ENCODE data around the gene MLXIPL. TPM values are rescaled to one million over a fixed set of nuclear protein-coding genes. Genes with fewer than 3 reads are reported as not detected.
"Not testable (repeated sequence)": the region's sequence is repeated elsewhere in the genome, so short reads cannot be mapped to it uniquely, and the experiment has no call there.

Gene MLXIPL
- total RNA-seq, 2 experiments from 2014 or later, result not detected

DNA sequence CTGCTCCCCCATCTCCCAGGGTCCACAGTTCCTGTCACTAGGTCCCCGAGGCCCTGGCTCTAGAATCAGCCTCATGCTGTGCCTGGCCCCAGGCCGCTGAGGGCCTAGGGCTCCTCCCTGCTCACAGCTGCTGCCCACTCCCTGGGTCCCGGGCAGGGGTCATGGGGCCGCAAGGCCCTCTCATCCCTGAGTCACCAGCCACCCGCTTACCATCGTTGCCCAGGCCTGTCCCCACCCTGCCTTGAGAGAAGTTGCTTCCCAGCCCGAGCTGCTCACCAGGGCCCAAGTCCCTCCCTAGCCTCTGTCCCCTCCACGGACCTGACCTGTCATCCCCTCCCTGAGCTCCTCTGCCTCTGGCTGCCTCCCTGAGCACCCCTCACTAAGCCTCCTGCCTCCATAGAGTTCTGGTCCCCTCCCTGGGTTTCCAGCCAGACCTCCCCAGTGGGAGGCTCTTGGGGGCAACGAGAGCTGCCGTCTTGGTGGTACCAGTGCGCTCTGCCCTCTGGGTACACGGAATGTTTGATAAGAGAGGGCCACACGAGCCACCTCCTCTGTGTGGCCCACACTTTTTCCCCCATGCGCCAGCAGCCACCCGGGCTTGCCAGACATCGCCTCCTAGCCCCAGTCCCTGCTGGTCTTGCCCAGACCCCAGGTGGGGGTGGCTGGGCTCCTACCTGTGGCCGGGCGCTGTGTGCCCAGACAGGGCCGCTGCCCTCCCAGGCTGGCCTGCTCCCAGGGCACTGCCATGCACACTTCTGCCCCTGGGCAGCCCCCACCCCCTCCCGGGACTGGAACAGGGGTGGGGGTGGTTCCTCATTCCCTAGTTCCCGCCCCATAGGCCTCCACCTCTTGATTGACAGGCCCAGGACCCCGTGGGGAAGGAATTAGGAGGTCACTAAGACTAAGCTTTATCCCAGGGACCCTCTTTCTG lies 21.3 kb downstream of the MLXIPL start:
- POLR2A ChIA-PET, result no interaction called here
- H3K36me3 Mint-ChIP-seq (ENCODE audit: low read depth), result no peaks in the 10 kb centered on the region
- no peak overlapping the region for H3K27ac Mint-ChIP-seq
- CTCF ChIA-PET, result interaction anchor here (0.6 to 4.8 kb wide), 3 partner anchors 114 to 378 kb away, joined by 3 to 54 read pairs (median 3); no protein-coding TSS in a partner anchor
- H3K4me1 Mint-ChIP-seq, result no peaks in the 10 kb centered on the region
- no peaks in the 10 kb centered on the region for H3K9me3 Mint-ChIP-seq
- no peak overlapping the region for H3K4me3 Mint-ChIP-seq
- DNase-seq, result no peak
- peaks cover 11% of the 10 kb centered on the region for H3K27me3 Mint-ChIP-seq

DNA sequence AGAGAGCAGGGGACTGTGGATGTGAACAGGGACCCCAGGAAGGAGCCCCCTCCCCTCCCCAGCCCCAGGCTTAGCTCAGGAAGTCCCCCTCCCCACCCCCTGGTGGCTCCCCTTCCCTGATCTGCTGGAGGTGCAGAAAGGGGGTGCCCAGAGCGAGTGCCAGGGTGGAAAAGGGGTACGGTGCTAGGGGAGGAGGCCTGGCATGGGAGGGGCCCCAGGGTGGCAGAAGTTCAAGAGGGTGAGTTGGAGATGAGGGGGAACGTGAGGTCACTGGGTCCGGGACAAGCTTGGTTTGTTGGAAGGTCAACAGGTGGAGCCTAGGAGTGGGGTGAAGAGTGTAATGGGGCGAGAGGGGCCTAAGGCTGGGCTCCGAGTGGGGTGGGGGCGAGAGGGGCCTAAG lies 24.4 kb downstream of the MLXIPL start:
- CTCF ChIA-PET, result interaction anchor here (2.3 kb wide), 1 partner anchor 135 kb away, joined by 7 read pairs; no protein-coding TSS in a partner anchor
- POLR2A ChIA-PET, result no interaction called here

DNA sequence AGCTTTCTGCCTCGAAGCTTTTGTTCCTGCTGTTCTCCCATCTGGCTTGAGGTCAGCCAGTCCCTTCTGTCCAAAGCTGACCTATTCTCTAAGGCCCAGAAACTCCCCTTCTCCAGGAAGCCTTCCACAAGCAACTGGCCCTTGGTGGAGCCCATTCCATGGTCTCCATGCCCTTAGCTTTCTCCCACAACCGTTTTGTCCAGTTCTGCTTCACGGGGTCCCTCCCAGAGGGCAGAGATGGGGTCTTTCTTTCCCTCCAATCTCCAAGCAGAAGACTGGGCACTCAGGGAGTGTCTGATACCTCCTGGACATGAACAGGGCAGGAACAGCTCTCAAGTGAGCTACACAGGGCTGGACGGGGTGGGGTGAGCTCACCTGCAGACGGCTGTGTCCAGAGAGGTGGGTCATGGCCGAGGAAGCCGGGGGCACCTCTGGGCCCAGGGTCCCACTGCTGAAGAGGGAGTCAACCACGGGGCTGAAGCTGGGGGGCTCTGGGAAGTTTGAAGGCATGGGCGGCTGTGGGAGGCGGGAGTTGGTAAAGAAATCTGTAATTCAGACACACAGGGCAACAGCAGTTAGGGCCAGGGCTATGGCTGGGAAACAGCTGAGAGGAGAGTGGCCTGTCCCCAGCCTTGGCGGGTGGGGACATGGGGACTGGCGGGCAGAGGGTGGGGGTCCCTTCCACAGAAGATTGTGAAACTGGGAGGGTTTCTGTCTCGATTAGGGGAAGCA lies 25.0 kb downstream of the MLXIPL start:
- no peak overlapping the region for H3K4me3 Mint-ChIP-seq
- no peaks in the 10 kb centered on the region for H3K4me1 Mint-ChIP-seq
- no peaks in the 10 kb centered on the region for H3K36me3 Mint-ChIP-seq (ENCODE audit: low read depth)
- no peak overlapping the region for H3K27ac Mint-ChIP-seq
- no peaks in the 10 kb centered on the region for H3K9me3 Mint-ChIP-seq
- peaks cover 15% of the 10 kb centered on the region for H3K27me3 Mint-ChIP-seq
- CTCF ChIA-PET, result interaction anchor here (2.3 kb wide), 1 partner anchor 135 kb away, joined by 7 read pairs; no protein-coding TSS in a partner anchor
- no peak for DNase-seq
- POLR2A ChIA-PET, result no interaction called here

More for the DNA sequence above, 24.4 kb downstream of the MLXIPL start:
- no peaks in the 10 kb centered on the region for H3K9me3 Mint-ChIP-seq
- H3K4me1 Mint-ChIP-seq, result no peaks in the 10 kb centered on the region
- no peaks in the 10 kb centered on the region for H3K36me3 Mint-ChIP-seq (ENCODE audit: low read depth)
- DNase-seq, result no peak
- H3K4me3 Mint-ChIP-seq, result no peak overlapping the region
- no peak overlapping the region for H3K27ac Mint-ChIP-seq
- peaks cover 15% of the 10 kb centered on the region for H3K27me3 Mint-ChIP-seq

DNA sequence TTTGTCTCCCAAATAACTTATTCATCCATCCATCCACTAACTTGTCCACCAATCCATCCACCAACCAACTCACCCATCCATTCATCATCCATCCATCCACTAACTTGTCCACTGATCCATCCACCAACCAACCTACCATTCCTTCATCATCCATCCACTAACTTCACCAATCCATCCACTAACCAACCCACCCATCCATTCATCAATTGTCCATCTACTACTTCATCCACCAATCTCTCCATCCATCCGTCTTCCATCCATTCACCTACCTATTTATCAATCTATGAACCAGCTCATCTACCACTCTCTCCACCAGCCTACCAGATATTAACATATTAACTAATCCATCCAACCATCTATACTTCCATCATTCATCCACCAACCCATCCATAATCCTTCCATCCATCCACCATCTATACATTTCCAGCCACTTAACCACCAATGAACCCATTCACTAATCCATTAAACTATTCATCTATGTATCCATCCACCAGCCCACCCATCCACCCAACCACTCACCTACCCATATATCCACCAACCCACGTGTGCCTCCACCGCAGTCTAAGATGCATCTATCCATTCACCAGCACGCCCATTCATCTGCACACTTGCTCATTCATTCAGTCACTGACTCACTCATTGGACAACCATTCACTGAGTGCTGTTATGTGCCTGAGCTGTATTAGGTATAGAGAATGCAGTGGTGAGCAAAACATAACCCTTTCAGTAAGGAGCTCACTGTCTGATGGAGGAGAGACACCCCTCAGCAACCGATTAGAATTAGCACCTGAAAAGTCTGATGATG lies 26.1 kb downstream of the MLXIPL start:
- CTCF ChIA-PET, result interaction anchor here (1.1 to 2.3 kb wide), 2 partner anchors 8 to 136 kb away, joined by 4 to 7 read pairs; no protein-coding TSS in a partner anchor
- H3K27me3 Mint-ChIP-seq, result peaks cover 13% of the 10 kb centered on the region
- no peak overlapping the region for H3K4me3 Mint-ChIP-seq
- no peaks in the 10 kb centered on the region for H3K36me3 Mint-ChIP-seq (ENCODE audit: low read depth)
- no peaks in the 10 kb centered on the region for H3K9me3 Mint-ChIP-seq
- H3K27ac Mint-ChIP-seq, result no peak overlapping the region
- POLR2A ChIA-PET, result no interaction called here
- DNase-seq, result no peak
- no peaks in the 10 kb centered on the region for H3K4me1 Mint-ChIP-seq

DNA sequence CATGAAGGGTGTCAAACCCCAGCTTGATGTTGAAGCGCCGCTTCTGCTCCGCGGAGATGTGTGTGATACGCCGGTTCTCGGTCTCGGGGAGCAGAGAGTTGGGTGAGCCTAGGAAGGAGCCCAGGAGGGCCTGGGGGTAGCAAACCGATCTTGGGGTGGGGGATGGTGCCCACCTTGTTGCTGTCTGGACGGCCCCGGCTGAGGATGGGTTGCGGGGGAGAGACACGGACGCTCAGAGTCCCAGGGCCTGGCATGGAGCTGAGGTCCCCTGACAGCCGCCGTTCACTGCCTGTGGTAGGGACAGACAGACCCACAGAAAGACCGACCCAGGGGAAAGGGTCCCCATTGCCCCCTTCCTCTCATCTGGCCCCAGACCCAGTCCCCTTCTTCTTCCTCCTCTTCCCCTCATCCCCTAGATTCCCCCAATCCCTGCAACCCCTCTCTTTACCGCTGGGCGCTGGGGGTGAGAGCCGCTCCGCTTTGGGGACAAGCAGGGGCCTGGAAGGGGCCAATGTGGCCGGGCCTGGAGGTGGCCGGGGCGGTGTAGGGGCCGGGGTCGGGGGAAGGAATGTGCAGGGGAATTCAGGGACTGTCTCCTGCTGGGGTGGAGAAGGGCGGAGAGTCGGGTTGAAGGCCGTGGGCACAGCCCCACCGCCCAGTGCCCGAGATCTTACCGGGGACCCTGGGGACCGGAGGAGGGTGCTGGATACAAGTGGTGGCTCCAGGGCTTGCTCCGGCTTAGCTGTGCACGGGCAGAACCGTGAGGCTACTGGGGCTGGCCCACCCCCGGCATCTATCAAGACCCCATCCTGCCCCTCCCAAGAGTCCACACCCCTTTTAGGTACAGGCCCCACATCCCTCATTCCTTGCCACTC lies 27.9 kb downstream of the MLXIPL start:
- ChIA-PET POLR2A (interaction anchor here (0.7 kb wide), 1 partner anchor 74 kb away, joined by 3 read pairs; the partner anchor contains the start of gene BAZ1B), CTCF (interaction anchor here (1.7 kb wide), 1 partner anchor 10 kb away, joined by 4 read pairs; no protein-coding TSS in a partner anchor)
- Mint-ChIP-seq H3K9me3 (no peaks in the 10 kb centered on the region), H3K27ac (no peak overlapping the region), H3K4me3 (no peak overlapping the region), H3K4me1 (no peaks in the 10 kb centered on the region), H3K36me3 (ENCODE audit: low read depth) (no peaks in the 10 kb centered on the region), H3K27me3 (peaks cover 9% of the 10 kb centered on the region)
- DNase-seq, result no peak

DNA sequence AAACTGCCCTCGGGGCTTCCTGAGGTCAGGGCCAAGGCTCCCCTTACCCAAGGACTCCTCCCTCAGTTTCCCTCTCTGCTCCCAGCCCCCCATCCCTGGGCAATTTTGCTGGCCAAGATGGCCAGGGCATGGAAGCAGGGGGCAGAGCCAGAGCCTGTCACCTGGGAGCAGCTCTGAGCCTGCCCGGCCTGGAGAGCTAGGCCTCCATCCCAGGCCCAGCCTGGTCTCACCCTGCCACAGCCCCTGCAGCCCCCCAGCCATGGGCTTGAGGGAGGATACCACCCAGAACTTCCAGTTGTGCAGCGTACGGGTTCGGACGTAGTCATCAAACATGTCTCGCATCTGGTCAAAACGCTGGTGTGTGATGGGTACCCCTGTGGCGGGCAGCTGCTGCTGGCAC lies 29.0 kb downstream of the MLXIPL start:
- Mint-ChIP-seq H3K4me1 (no peaks in the 10 kb centered on the region), H3K36me3 (ENCODE audit: low read depth) (no peaks in the 10 kb centered on the region), H3K4me3 (no peak overlapping the region), H3K9me3 (no peaks in the 10 kb centered on the region), H3K27me3 (peaks cover 9% of the 10 kb centered on the region), H3K27ac (no peak overlapping the region)
- POLR2A ChIA-PET, result interaction anchor here (0.7 kb wide), 1 partner anchor 73 kb away, joined by 3 read pairs; the partner anchor contains the start of gene BAZ1B
- CTCF ChIA-PET, result interaction anchor here (1.7 kb wide), 1 partner anchor 11 kb away, joined by 4 read pairs; no protein-coding TSS in a partner anchor
- DNase-seq, result no peak

DNA sequence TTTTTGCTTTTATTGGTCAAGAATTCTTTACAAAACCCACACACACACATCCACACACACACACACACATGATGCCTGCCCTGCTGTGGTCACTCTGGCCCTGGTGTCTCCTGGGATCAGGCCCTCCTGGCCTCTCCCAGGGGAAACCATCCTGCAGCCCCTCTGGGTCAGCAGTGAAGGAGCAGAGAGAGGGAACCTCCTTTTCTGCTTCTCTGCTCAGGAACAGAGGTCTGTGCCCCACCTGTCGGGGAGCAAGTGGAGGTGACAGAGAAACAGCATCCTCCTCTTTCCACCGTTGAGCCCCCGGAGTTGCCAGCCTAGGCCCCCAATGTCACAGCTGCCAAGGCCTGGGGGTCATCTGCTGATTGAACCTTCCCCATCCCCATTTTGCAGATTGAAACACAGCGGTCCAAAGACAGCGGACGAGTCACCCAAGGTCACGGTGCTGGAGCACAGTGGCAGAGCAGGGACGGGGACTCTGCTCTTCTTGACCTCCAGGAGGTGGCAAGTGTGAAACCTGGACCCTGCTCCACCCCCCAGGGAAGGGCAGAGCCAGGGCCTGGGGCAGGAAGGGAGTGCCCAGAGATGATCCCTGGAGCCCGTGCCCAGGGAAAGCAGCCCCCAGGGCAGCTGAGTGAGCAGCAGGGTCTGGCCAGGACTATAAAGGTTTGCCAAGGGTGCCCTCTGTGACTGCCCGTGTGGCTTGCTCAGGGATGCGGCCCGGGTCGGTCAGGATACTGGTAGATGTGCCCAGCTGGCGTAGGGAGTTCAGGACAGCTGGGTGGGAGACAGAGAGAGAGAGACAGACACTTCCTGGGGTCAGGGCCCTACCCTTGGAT lies 30.9 kb downstream of the MLXIPL start:
- POLR2A ChIA-PET, result no interaction called here
- no peaks in the 10 kb centered on the region for H3K4me1 Mint-ChIP-seq
- DNase-seq, result no peak
- H3K27ac Mint-ChIP-seq, result no peak overlapping the region
- H3K36me3 Mint-ChIP-seq (ENCODE audit: low read depth), result no peaks in the 10 kb centered on the region
- no peak overlapping the region for H3K4me3 Mint-ChIP-seq
- H3K9me3 Mint-ChIP-seq, result no peaks in the 10 kb centered on the region
- H3K27me3 Mint-ChIP-seq, result peaks cover 8% of the 10 kb centered on the region
- CTCF ChIA-PET, result no interaction called here

DNA sequence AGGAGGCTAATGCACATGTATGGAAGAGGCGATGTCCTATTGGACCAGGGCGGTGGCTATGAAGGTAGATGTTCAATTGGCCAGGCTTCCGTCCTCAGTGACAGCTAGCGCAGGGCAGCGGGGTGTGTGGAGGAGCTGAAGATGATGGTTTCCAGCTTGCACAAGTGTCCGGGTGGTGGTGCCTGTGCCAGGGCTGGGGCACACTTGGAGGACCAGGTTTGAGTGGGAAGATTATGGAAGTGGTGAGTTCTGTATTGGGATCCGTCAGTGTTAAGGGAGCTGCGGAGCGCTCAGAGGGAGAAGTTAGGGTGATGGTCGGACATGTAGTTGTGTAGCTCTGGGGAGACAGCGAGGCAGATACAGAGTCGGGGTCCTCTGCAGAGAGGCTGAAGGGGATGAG lies 37.4 kb downstream of the MLXIPL start:
- Mint-ChIP-seq H3K9me3 (no peaks in the 10 kb centered on the region), H3K4me1 (peaks cover 12% of the 10 kb centered on the region), H3K27ac (no peak overlapping the region), H3K36me3 (ENCODE audit: low read depth) (no peaks in the 10 kb centered on the region), H3K4me3 (no peak overlapping the region), H3K27me3 (peaks cover 3% of the 10 kb centered on the region)
- CTCF ChIA-PET, result interaction anchor here (1.4 to 2.2 kb wide), 2 partner anchors 20 to 147 kb away, joined by 5 to 8 read pairs; no protein-coding TSS in a partner anchor
- POLR2A ChIA-PET, result interaction anchor here (0.9 to 1.8 kb wide), 3 partner anchors 8 to 67 kb away, joined by 3 to 8 read pairs (median 8); partner anchors contain the start of gene TBL2
- DNase-seq, result no peak

DNA sequence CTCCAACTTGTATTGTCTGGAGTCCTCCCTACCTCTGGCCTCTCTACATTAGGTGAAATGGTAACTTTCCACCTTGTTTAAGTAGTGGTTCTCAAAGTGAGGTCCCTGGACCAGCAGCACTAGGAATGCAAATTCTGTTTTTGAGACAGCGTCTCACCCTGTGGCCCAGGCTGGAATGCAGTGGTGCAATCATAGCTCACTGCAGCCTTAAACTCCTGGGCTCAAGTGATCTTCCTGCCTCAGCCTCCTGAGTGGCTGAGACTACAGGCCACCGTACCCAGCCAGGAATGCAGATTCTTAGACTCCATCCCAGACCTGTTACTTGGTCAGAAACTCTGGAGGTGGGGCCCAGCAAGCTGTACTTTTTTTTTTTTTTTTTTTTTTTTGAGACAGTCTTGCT lies 39.1 kb downstream of the MLXIPL start:
- ChIA-PET POLR2A (no interaction called here), CTCF (interaction anchor here (1.4 kb wide), 1 partner anchor 22 kb away, joined by 8 read pairs; no protein-coding TSS in a partner anchor)
- H3K4me3 Mint-ChIP-seq, result no peak overlapping the region
- H3K27me3 Mint-ChIP-seq, result peaks cover 3% of the 10 kb centered on the region
- H3K27ac Mint-ChIP-seq, result no peak overlapping the region
- H3K36me3 Mint-ChIP-seq (ENCODE audit: low read depth), result no peaks in the 10 kb centered on the region
- no peak for DNase-seq
- peaks cover 18% of the 10 kb centered on the region for H3K4me1 Mint-ChIP-seq
- no peaks in the 10 kb centered on the region for H3K9me3 Mint-ChIP-seq

DNA sequence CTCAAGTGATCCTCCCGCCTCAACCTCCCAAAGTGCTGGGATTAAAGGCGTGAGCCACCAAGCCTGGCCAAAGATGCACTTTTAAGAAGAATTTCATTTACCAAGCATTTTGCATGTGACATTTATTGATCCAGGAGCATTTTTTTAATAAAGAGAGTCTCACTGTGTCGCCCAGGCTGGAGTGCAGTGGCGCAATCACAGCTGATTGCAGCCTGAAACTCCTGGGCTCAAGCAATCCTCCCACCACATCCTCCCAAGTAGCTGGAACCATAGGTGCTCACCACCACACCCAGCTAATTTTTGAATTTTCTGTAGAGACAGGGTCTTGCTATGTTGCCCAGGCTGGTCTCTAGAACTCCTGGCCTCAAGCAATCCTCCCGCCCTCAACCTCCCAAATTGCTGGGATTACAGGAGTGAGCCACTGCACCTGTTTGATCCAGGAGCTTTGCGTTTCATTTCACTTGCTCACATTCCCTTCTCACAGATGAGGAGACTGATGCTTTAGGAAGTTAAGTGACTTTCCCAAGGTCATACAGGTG lies 41.6 kb downstream of the MLXIPL start:
- no peak overlapping the region for H3K4me3 Mint-ChIP-seq
- no peak overlapping the region for H3K27ac Mint-ChIP-seq
- peaks cover 25% of the 10 kb centered on the region for H3K4me1 Mint-ChIP-seq
- no peaks in the 10 kb centered on the region for H3K9me3 Mint-ChIP-seq
- peaks cover 3% of the 10 kb centered on the region for H3K27me3 Mint-ChIP-seq
- H3K36me3 Mint-ChIP-seq (ENCODE audit: low read depth), result peaks cover 2% of the 10 kb centered on the region
- CTCF ChIA-PET, result interaction anchor here (1.2 kb wide), 1 partner anchor 152 kb away, joined by 3 read pairs; no protein-coding TSS in a partner anchor
- DNase-seq, result no peak
- POLR2A ChIA-PET, result interaction anchor here (1.1 to 1.6 kb wide), 3 partner anchors 26 to 135 kb away, joined by 3 to 6 read pairs (median 3); partner anchors contain the start of gene BAZ1B

DNA sequence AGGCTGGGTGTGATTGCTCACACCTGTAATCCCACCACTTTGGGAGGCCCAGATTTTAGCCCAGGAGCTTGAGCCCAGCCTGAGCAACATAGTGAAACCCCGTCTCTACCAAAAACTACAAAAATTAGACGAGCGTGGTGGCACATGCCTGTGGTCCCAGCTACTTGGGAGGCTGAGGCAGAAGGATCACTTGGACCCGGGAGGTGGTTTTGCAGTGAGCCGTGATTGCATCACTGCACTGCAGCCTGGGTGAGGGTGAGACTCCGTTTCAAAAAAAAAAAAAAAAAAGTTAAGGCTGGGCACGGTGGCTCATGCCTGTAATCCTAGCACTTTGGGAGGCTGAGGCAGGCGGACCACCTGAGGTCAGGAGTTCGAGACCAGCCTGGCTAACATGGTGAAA lies 43.3 kb downstream of the MLXIPL start:
- POLR2A ChIA-PET; H3K4me3 Mint-ChIP-seq; H3K9me3 Mint-ChIP-seq; H3K36me3 Mint-ChIP-seq (ENCODE audit: low read depth); DNase-seq; H3K27me3 Mint-ChIP-seq; H3K27ac Mint-ChIP-seq: not testable (repeated sequence)
- H3K4me1 Mint-ChIP-seq, result peaks cover 38% of the 10 kb centered on the region
- CTCF ChIA-PET, result interaction anchor here (1.4 kb wide), 1 partner anchor 144 kb away, joined by 4 read pairs; no protein-coding TSS in a partner anchor
